Activated naive CD4-positive, alpha-beta T cell treated with anti-CD3 and anti-CD28 coated beads, Interleukin-2, amount 50 U/mL, for 24 hours (primary cell): ENCODE results near the gene STK10.
A peak's percentile ranks its signal among the peaks of the same experiment; 100 is the strongest.
"Not testable (repeated sequence)": the region's sequence is repeated elsewhere in the genome, so short reads cannot be mapped to it uniquely, and the experiment has no call there.

Experiments
- H3K27ac Mint-ChIP-seq: one replicate; pipeline ENCODE4 v1.8.0; 2021; ENCODE audit warnings: mild to moderate bottlenecking, mixed read lengths
- H3K27me3 Mint-ChIP-seq: one replicate; pipeline ENCODE4 v1.8.0; 2021; ENCODE audit warnings: mixed read lengths
- H3K36me3 Mint-ChIP-seq: one replicate; pipeline ENCODE4 v1.8.0; 2021; ENCODE audit warnings: mixed read lengths
- H3K4me1 Mint-ChIP-seq: one replicate; pipeline ENCODE4 v1.8.0; 2021; ENCODE audit warnings: mixed read lengths
- H3K4me3 Mint-ChIP-seq: one replicate; pipeline ENCODE4 v1.8.0; 2021; ENCODE audit warnings: mild to moderate bottlenecking, mixed read lengths
- H3K9me3 Mint-ChIP-seq: one replicate; pipeline ENCODE4 v1.8.0; 2021; ENCODE audit warnings: mixed read lengths

The STK10 gene

DNA sequence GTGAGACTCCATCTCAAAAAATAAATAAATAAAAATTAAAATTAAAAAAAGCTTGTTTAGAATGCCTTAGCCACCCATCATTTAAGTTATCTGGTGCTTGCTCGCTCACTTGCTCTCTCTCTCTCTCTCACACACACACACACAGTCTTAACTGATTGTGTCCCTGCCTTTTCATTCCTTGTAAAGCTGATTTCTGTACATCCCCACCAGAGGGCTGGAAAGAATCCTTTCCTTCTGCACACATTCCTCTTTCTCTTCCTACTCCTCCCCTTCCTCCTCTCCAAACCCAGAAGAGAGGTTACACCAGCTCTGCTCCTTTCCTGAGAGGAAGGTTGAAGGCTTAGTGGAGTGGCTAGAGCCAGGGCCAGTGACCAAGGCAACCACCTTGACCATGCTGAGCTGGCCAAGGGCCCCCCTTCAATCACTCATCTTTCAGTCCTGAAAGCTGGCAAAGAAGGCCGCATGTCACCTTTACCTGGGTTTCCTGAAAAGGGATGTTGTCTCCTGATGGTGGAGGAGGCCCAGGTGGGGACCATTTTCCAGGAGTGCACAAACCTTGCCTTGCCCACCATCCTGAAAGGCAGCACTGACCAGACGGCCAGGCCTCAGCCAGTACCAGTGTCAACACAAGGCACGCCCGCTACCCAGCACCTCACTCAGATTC is 25.6 kb downstream of the STK10 start:
- H3K4me1 Mint-ChIP-seq = peaks cover 75% of the 10 kb centered on the region
- H3K27me3 Mint-ChIP-seq = no peaks in the 10 kb centered on the region
- H3K27ac Mint-ChIP-seq = peak overlapping the region; percentile 84
- peaks cover 1% of the 10 kb centered on the region for H3K36me3 Mint-ChIP-seq
- no peak overlapping the region for H3K4me3 Mint-ChIP-seq
- no peaks in the 10 kb centered on the region for H3K9me3 Mint-ChIP-seq

DNA sequence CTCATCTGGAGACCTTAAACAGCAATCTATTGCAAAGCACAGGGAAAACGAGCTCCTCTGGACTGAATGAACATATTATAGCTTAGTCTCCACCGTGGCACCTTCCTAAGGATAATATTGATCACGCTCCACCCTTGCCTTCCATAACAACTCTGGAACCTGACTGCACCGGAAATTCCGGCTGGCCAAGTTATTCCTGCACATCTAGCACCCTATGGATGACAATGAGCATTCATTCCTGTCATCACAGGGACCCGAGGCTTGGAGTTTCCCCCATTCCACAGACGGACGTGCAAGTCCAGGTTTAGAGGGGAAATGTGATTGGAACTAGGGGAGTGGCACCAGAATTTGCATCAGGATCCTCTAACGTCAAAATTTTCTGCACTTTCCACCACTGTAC is 27.5 kb downstream of the STK10 start:
- Mint-ChIP-seq H3K27ac (peak overlapping the region; percentile 85), H3K9me3 (no peaks in the 10 kb centered on the region), H3K27me3 (no peaks in the 10 kb centered on the region), H3K4me3 (no peak overlapping the region), H3K36me3 (peaks cover 6% of the 10 kb centered on the region), H3K4me1 (peaks cover 67% of the 10 kb centered on the region)

DNA sequence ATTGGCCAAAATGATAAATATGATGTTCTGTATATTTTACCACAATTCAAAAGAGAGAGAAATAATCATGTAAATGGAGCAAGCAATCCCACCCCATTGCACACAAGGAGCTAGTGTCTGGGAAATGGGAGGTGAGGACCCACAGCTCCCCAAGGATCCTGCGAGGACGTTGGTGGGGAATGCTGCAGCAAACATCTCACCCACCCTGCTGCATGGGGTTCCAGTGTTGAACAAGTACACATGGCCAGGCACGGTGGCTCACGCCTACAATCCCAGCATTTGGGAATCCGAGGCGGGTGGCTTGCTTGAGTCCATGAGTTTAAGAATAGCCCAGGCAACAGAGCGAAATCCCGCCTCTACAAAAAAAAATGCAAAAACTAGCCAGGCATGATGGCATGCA is 29.0 kb downstream of the STK10 start:
- Mint-ChIP-seq H3K36me3 (peaks cover 9% of the 10 kb centered on the region), H3K4me3 (peak overlapping the region; percentile 34), H3K27me3 (no peaks in the 10 kb centered on the region), H3K4me1 (peaks cover 67% of the 10 kb centered on the region), H3K27ac (peak overlapping the region; percentile 70), H3K9me3 (no peaks in the 10 kb centered on the region)

DNA sequence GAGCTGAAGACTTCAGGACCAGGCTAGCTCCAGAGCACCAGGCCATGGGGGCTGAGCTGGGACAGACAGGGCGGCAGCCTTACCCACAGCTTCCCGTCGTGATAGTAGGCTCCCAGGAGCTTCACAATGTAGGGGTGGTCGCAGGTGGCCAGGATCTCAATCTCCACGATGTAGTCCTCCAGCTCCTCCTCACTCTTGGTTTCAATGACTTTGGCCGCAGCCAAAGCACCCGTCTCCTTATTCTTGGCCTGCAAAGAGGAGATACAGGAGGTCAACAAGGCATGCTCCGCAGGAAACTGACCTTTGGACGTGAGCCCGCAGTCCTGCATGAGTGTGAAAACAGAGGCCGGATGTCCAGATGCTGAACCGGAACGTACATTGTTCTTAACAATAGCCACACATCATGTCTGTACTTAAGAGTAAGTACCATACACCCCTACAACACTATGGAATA is 31.5 kb downstream of the STK10 start:
- Mint-ChIP-seq H3K4me3 (no peak overlapping the region), H3K36me3 (peaks cover 20% of the 10 kb centered on the region), H3K4me1 (peaks cover 70% of the 10 kb centered on the region), H3K9me3 (no peaks in the 10 kb centered on the region), H3K27me3 (no peaks in the 10 kb centered on the region), H3K27ac (peak overlapping the region; percentile 89)

DNA sequence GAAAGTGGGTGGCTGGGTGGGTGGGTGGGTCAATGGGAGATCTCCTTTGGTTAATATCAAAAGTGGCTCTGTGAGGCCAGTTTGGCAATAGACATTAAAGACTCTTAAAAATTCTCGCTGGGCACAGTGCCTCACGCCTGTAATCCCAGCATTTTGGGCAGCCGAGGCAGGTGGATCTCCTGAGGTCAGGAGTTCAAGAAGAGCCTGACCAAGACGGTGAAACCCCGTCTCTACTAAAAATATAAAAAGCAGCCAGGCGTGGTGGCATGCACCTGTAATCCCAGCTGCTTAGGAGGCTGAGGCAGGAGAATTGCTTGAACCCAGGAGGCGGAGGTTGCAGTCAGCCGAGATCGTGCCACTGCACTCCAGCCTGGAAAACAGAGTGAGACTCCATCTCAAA is 32.9 kb downstream of the STK10 start:
- H3K27me3 Mint-ChIP-seq, H3K4me3 Mint-ChIP-seq, H3K9me3 Mint-ChIP-seq: not testable (repeated sequence)
- Mint-ChIP-seq H3K36me3 (peaks cover 20% of the 10 kb centered on the region), H3K27ac (peak overlapping the region; percentile 41), H3K4me1 (peaks cover 72% of the 10 kb centered on the region)

DNA sequence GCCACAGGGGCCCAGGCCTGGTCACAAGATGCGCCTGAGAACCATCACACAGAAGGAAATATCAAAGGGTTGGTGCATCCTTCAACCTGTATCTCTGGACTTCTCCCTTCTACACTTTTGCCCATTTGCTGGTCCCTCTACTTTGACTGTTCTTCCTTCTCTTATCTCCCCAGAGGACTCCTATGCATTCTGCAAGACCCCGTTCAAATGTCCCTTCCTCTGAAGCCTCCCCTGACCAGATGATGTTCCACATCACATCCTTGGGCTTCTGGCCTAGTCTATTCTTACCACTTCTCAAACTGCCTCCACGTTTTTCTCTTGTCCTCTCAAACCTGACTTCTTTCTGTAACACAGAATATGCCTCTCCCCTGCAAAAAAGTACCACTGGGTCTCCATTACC is 34.3 kb downstream of the STK10 start:
- Mint-ChIP-seq H3K9me3 (no peaks in the 10 kb centered on the region), H3K4me3 (no peak overlapping the region), H3K27ac (peak overlapping the region; percentile 98), H3K27me3 (no peaks in the 10 kb centered on the region), H3K36me3 (peaks cover 20% of the 10 kb centered on the region), H3K4me1 (peaks cover 76% of the 10 kb centered on the region)

DNA sequence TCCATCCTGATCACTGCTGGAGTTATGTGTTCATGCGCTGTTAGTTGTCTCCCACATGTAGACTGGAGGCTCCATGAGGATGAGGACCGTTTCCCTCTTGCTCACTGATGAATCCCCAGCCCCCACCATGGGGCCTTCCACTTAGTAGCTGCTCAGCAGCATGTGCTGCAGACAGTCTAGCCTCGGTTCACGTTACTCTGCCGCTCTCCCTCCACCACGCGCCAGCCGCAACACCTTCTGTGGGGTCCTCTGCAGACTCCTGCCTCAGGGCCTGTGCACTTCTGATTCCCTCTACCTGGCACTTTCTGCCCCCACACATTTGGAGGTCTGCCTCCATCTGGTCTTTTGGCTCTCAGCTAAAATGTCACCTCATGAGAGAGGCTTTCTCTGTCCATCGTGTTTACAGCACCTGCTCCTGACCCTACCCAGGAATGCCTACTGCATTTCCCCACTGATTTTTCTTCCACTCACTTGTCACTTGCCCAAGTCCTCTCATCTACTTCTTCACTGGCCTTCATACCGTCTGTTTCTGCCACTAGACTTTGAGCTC is 36.3 kb downstream of the STK10 start:
- peak overlapping the region; percentile 51 for H3K4me3 Mint-ChIP-seq
- no peaks in the 10 kb centered on the region for H3K27me3 Mint-ChIP-seq
- H3K27ac Mint-ChIP-seq = peak overlapping the region; percentile 98
- peaks cover 17% of the 10 kb centered on the region for H3K36me3 Mint-ChIP-seq
- H3K4me1 Mint-ChIP-seq = peaks cover 76% of the 10 kb centered on the region
- H3K9me3 Mint-ChIP-seq = no peaks in the 10 kb centered on the region

DNA sequence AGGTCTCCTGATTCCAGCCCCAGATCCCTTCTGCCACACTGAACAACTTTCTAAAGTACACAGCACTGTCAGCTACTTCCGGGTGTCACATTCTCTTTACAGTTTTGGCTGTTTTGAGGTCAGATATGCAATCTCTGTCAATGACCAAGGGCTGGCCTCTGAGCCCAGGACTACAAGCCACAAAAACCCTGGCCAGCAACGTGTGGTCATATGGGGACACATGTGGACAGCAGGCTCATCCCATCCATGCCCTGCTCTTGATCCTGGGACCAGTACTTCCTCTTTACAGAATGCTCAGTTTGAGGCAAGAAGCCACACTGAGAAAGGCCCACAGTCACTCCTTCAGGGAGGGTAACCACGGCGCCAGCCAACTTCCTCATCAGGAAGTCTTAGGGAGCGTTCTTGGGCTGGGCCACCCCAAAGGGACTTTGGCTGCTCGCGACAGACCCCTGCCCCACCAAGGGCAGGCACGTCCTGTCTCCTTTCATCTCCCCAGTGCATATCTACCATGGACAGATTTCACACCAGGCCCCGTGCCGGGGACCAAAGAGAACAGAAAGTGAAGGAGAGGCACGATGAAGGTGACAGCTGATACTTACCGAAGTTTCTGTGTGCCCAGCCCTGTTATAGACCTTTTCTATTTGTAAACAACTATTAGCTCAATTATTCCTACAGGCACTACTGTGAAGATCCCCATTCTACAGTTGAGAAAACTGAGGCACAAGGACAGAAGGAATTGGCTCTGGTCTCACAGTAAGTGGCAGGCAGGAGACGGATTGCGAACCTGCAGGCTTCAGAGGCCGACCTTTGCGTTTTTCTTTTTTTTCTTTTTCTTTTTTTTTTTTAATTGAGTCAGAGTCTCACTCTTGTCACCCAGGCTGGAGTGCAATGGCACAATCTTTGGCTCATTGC is 37.3 kb downstream of the STK10 start:
- peaks cover 15% of the 10 kb centered on the region for H3K36me3 Mint-ChIP-seq
- H3K27ac Mint-ChIP-seq = peak overlapping the region; percentile 98
- peak overlapping the region; percentile 79 for H3K4me3 Mint-ChIP-seq
- peaks cover 83% of the 10 kb centered on the region for H3K4me1 Mint-ChIP-seq
- no peaks in the 10 kb centered on the region for H3K27me3 Mint-ChIP-seq
- H3K9me3 Mint-ChIP-seq = no peaks in the 10 kb centered on the region

DNA sequence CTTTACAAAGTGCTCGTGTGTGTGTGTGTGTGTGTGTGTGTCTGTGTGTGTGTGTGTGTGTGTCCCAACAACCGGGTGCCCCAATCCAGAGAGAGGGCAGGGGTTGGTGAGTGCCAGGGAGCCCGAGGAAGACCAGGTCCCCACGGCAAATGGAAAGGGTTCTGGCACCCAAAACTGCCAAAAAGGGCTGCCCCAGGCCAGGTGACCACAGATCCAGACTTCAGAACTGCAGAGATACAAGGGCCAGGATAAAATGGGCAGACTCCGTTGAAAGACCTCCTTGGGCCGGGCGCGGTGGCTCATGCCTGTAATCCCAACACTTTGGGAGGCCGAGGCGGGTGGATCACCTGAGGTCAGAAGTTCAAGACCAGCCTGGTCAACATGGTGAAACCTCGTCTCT is 38.5 kb downstream of the STK10 start:
- H3K36me3 Mint-ChIP-seq = peaks cover 12% of the 10 kb centered on the region
- H3K4me3 Mint-ChIP-seq, H3K27me3 Mint-ChIP-seq, H3K27ac Mint-ChIP-seq, H3K9me3 Mint-ChIP-seq: not testable (repeated sequence)
- peaks cover 88% of the 10 kb centered on the region for H3K4me1 Mint-ChIP-seq

DNA sequence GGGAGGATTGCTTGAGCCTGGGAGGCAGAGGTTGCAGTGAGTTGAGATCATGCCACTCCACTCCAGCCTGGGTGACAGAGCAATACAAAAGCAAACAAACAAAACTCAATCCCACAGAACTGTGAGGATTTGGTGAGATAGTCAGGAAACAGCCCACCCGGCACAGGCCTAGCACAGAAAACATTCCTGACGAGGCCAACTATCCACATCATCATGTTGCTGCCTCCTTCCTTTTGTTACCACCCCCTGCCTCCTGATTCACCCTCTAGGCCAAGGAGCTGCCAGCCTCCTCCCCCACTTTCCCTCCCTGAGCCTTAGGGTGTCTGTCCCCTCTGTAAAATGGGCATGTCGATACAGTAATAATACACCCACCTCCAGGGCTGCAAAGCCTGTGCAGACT is 39.0 kb downstream of the STK10 start:
- Mint-ChIP-seq H3K36me3 (peaks cover 12% of the 10 kb centered on the region), H3K27me3 (no peaks in the 10 kb centered on the region), H3K4me1 (peaks cover 88% of the 10 kb centered on the region), H3K27ac (peak overlapping the region; percentile 46), H3K9me3 (no peaks in the 10 kb centered on the region), H3K4me3 (no peak overlapping the region)

DNA sequence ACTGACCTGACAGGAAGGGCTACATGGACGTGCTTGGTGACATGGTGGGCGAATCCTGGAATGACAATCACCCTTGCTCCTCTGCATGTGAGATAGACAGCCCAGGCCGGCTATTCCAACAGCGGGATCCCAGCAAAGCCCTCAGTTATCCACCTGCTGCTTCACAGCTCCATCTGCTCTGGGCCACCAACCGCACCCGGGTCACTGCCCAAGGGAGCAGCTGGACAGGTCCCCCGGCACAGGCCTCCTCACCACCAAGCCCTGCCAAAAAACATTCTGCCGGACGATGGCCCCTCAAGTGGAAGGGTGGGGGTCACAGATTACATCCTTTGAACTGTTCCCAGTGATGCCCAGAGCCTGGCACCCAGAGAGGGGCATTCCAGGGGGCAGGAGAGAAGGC is 39.6 kb downstream of the STK10 start:
- H3K9me3 Mint-ChIP-seq = no peaks in the 10 kb centered on the region
- H3K4me3 Mint-ChIP-seq = no peak overlapping the region
- H3K27me3 Mint-ChIP-seq = no peaks in the 10 kb centered on the region
- H3K27ac Mint-ChIP-seq = peak overlapping the region; percentile 81
- peaks cover 89% of the 10 kb centered on the region for H3K4me1 Mint-ChIP-seq
- peaks cover 8% of the 10 kb centered on the region for H3K36me3 Mint-ChIP-seq

DNA sequence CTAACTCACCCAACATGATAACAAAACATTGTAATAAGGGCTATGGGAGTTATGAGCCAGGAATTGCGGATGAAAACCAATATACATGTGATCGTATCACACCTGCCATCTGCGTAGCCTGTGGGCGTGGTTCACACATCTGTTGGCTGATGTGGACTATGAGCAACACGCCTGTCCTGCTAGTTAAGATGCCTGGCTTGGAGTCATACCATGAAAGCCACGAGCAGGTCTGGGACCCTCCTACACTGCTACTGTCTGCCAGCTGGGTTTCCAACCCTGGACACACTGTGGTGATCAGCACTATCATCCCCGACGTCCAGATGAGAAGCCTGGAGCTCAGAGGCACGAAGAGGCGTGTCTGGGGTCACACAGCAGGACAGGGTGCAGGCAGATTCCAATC is 40.2 kb downstream of the STK10 start:
- peak overlapping the region; percentile 90 for H3K27ac Mint-ChIP-seq
- H3K4me3 Mint-ChIP-seq = no peak overlapping the region
- H3K4me1 Mint-ChIP-seq = peaks cover 89% of the 10 kb centered on the region
- no peaks in the 10 kb centered on the region for H3K27me3 Mint-ChIP-seq
- H3K9me3 Mint-ChIP-seq = no peaks in the 10 kb centered on the region
- peaks cover 6% of the 10 kb centered on the region for H3K36me3 Mint-ChIP-seq

DNA sequence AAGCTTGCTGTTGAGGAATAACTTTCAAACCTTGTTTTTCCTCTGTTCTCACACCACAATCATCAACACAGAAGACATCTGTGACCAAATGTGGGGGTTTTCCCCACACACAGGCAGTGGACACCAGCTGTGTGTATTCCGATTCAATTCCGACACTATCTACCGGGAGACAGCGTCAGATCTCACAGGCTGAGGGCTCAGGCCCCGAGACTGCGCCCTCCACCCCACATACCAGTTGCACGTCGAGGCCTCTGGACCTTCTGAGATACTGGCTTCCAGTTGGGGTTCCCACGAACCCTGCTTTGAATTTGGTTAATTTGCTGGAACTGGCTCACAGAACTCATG is 41.3 kb downstream of the STK10 start:
- Mint-ChIP-seq H3K36me3 (peaks cover 3% of the 10 kb centered on the region), H3K27ac (peak overlapping the region; percentile 90), H3K4me1 (peaks cover 89% of the 10 kb centered on the region), H3K27me3 (no peaks in the 10 kb centered on the region), H3K9me3 (no peaks in the 10 kb centered on the region), H3K4me3 (no peak overlapping the region)

DNA sequence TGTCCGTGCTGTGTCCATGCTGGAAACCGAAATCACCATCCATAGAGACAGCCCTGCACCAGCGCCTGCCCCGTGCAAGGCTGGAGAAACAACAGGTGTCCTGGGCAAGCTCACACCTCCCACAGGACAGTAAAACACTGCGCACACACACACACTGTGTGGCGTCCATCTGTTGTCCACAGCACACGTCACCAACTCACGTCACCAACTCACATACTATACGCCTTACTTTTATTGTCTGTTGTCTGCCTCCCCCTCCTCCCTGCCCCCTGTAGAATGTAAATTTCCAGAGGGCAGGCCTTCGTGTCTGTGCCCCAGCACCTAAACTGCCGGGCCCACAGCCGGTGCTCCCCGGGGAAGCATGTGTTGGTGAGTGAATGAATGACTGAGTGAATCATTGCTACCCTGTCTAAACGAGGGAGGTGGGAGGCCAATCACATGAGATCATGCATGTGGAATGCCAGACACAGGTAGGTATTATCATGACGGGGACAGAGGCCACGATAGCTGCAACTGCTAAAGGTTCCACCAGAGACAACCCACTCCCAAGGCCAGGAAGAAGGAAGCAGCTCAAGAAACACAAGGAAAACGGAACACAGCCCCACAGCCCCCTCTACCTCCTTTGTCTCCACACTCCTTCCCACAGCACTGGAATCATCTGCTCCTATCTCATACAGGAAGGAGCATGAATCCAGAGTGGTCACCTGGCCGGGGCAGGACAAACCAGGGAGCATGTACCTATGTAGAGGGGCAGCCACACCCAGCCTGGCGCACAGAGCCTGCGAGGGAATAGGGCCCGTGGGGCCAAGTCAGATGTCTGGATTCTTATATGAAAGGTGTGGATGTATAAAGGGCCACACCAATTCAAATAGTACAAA is 41.9 kb downstream of the STK10 start:
- peaks cover 89% of the 10 kb centered on the region for H3K4me1 Mint-ChIP-seq
- H3K36me3 Mint-ChIP-seq = no peaks in the 10 kb centered on the region
- no peaks in the 10 kb centered on the region for H3K27me3 Mint-ChIP-seq
- H3K4me3 Mint-ChIP-seq = no peak overlapping the region
- no peaks in the 10 kb centered on the region for H3K9me3 Mint-ChIP-seq
- peak overlapping the region; percentile 90 for H3K27ac Mint-ChIP-seq
